ENCODE results near the gene CCDC142. TPM values are rescaled to one million over a fixed set of nuclear protein-coding genes. Genes with fewer than 3 reads are reported as not detected.

CCDC142 gene
- total and polyA plus RNA-seq, 9 of the 15 experiments (the other 6 are each of a cell fraction or from before 2014, with no cell fraction given), result 0.55 to 11.7 (median 7.2) TPM

- TF ChIP-seq GTF3C2 (IDR thresholded peaks at IDR 0.05; ENCODE audit: borderline replicate concordance, extremely low read depth, insufficient read length) (no peak), KAT8 (IDR thresholded peaks at IDR 0.05; ENCODE audit: low read depth) (no peak), STAG1 (CRISPR knock-in tag; IDR thresholded peaks at IDR 0.05; ENCODE audit: borderline replicate concordance) (no peak), MLLT1 (IDR thresholded peaks at IDR 0.05) (peak in 1 of 2 experiments; percentile 14; a peak in 1 of 4 replicates), RCOR1 (IDR thresholded peaks at IDR 0.05; ENCODE audit: borderline replicate concordance in 1 of 2, low read depth in 2 of 2, low read length in 2 of 2) (peak in 1 of 2 experiments; percentile 52; a peak in 2 of 4 replicates), E2F1 (CRISPR knock-in tag; IDR thresholded peaks at IDR 0.05) (0 out of 2 replicates have a peak, but pooled peaks have one; percentile 25), RBM14 (IDR thresholded peaks at IDR 0.05; ENCODE audit: borderline replicate concordance, insufficient read depth, low read depth, low read length) (0 out of 2 replicates have a peak, but pooled peaks have one; percentile 55), LEF1 (IDR thresholded peaks at IDR 0.05) (0 out of 2 replicates have a peak, but pooled peaks have one; percentile 27), ZNF77 (CRISPR knock-in tag; IDR thresholded peaks at IDR 0.05) (no peak), HDAC6 (IDR thresholded peaks at IDR 0.05; ENCODE audit: low read depth, low read length) (no peak), CSDE1 (IDR thresholded peaks at IDR 0.05) (peak in 1 of 2 experiments; percentile 59; a peak in 2 of 4 replicates), ZNF589 (CRISPR knock-in tag; IDR thresholded peaks at IDR 0.05; ENCODE audit: low read depth) (no peak), SUPT5H (IDR thresholded peaks at IDR 0.05) (peak; percentile 77), NFXL1 (CRISPR knock-in tag; IDR thresholded peaks at IDR 0.05) (no peak), ZBTB8A (IDR thresholded peaks at IDR 0.05; ENCODE audit: partially characterized antibody) (no peak), CBX5 (IDR thresholded peaks at IDR 0.05; ENCODE audit: borderline replicate concordance, low read depth) (no peak), ZNF280A (IDR thresholded peaks at IDR 0.05; ENCODE audit: low read depth, partially characterized antibody) (no peak), E2F6 (IDR thresholded peaks at IDR 0.05; ENCODE audit: borderline replicate concordance in 1 of 2, extremely low read depth in 1 of 2, insufficient read depth in 1 of 2, insufficient read length in 1 of 2, low read depth in 1 of 2, low read length in 1 of 2, poor library complexity in 1 of 2, severe bottlenecking in 1 of 2) (peak; percentile 67 to 69)
Observed at GRCh38 chr2:74507145-74507925, 24.5 kb upstream of the CCDC142 start, which contains the start of gene PCGF1 (continued).

Data from K562 (cell line).